ENCODE results near the gene PRKCH.

GRCh38 chr14:61342486-61342885 is 21.1 kb downstream of the PRKCH start:
- TF ChIP-seq, protein P1, sequence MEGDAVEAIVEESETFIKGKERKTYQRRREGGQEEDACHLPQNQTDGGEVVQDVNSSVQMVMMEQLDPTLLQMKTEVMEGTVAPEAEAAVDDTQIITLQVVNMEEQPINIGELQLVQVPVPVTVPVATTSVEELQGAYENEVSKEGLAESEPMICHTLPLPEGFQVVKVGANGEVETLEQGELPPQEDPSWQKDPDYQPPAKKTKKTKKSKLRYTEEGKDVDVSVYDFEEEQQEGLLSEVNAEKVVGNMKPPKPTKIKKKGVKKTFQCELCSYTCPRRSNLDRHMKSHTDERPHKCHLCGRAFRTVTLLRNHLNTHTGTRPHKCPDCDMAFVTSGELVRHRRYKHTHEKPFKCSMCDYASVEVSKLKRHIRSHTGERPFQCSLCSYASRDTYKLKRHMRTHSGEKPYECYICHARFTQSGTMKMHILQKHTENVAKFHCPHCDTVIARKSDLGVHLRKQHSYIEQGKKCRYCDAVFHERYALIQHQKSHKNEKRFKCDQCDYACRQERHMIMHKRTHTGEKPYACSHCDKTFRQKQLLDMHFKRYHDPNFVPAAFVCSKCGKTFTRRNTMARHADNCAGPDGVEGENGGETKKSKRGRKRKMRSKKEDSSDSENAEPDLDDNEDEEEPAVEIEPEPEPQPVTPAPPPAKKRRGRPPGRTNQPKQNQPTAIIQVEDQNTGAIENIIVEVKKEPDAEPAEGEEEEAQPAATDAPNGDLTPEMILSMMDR (conservative IDR thresholded peaks at IDR 0.05; ENCODE audit: low read length) = no peak
- no peak for TF ChIP-seq EZH2phosphoT487 (IDR thresholded peaks at IDR 0.05; ENCODE audit: borderline replicate concordance)

All from Loucy (cell line).